Brain microvascular endothelial cell (primary cell): ENCODE measurements around the gene ATP5PO.
"Not testable (repeated sequence)": the region's sequence is repeated elsewhere in the genome, so short reads cannot be mapped to it uniquely, and the experiment has no call there.

Experiments used
- DNase-seq: peaks from one replicate; pipeline ENCODE4 v3.0.0-alpha.2; 2020
- H3K27ac ChIP-seq: fragments of 250-450 bp; sonication (Bioruptor Pico); 2 replicates; pipeline ENCODE4 v1.5.1; 2020; ENCODE audit warnings: mild to moderate bottlenecking, moderate library complexity
- H3K27me3 ChIP-seq: fragments of 250-450 bp; sonication (Bioruptor Pico); replicated peaks from 2 replicates; pipeline ENCODE4 v1.5.1; 2020; ENCODE audit warnings: mild to moderate bottlenecking
- H3K36me3 ChIP-seq: fragments of 250-450 bp; sonication (Bioruptor Pico); replicated peaks from 2 replicates; pipeline ENCODE4 v1.5.1; 2020; ENCODE audit warnings: mild to moderate bottlenecking
- H3K4me3 ChIP-seq: 2 replicates; pipeline ENCODE4 v1.5.1; 2011; ENCODE audit warnings: low read depth, mild to moderate bottlenecking, control low read depth, low read length, moderate library complexity
- CTCF ChIP-seq: IDR thresholded peaks from 2 replicates; pipeline ENCODE4 v1.5.1; 2011; ENCODE audit warnings: low read depth, mild to moderate bottlenecking, moderate library complexity, low read length, control low read depth, inconsistent platforms; ENCODE audit errors: missing control alignments
- in situ Hi-C: cut with HindIII; loops from 2 replicates; pipeline ENCODE4 v1.10.0; 2017; ENCODE audit warnings: low sequenced_read_pairs, low pct_ligation_motif_present

Gene ATP5PO

GRCh38 chr21:33937931-33938339 is 22.3 kb upstream of the ATP5PO start:
- Histone ChIP-seq H3K36me3 (no peaks in the 10 kb centered on the region), H3K27ac (no peak overlapping the region), H3K4me3 (no peak overlapping the region), H3K27me3 (no peaks in the 10 kb centered on the region)
- DNase-seq: no peak
- TF ChIP-seq CTCF: no peak
- in situ Hi-C loops: no loop called here

GRCh38 chr21:33937146-33937545 is 21.5 kb upstream of the ATP5PO start:
- Histone ChIP-seq H3K27me3 (no peaks in the 10 kb centered on the region), H3K4me3 (no peak overlapping the region), H3K36me3 (no peaks in the 10 kb centered on the region), H3K27ac (no peak overlapping the region)
- in situ Hi-C loops: no loop called here
- no peak for TF ChIP-seq CTCF
- no peak for DNase-seq

- in situ Hi-C loops: no loop called here
Observed at GRCh38 chr21:33936301-33937038, 20.9 kb upstream of the ATP5PO start.

GRCh38 chr21:33932731-33933130 is 17.1 kb upstream of the ATP5PO start:
- no peak for TF ChIP-seq CTCF
- no peaks in the 10 kb centered on the region for H3K27me3 ChIP-seq
- no peaks in the 10 kb centered on the region for H3K36me3 ChIP-seq
- in situ Hi-C loops: no loop called here
- no peak for DNase-seq
- no peak overlapping the region for H3K27ac ChIP-seq
- H3K4me3 ChIP-seq: no peak overlapping the region

More at GRCh38 chr21:33936301-33937038, 20.9 kb upstream of the ATP5PO start:
- no peak for TF ChIP-seq CTCF
- DNase-seq: no peak
- H3K36me3 ChIP-seq: no peaks in the 10 kb centered on the region
- no peak overlapping the region for H3K27ac ChIP-seq
- H3K27me3 ChIP-seq: no peaks in the 10 kb centered on the region
- H3K4me3 ChIP-seq: no peak overlapping the region

GRCh38 chr21:33931799-33932390 is 16.3 kb upstream of the ATP5PO start:
- TF ChIP-seq CTCF: no peak
- Histone ChIP-seq H3K36me3 (no peaks in the 10 kb centered on the region), H3K27me3 (no peaks in the 10 kb centered on the region), H3K27ac (no peak overlapping the region), H3K4me3 (peak overlapping the region; percentile 20)
- DNase-seq: no peak
- in situ Hi-C loops: no loop called here

- H3K27ac ChIP-seq, H3K27me3 ChIP-seq, in situ Hi-C loops, H3K36me3 ChIP-seq, DNase-seq: not testable (repeated sequence)
- H3K4me3 ChIP-seq: peak overlapping the region; percentile 20
Observed at GRCh38 chr21:33931052-33931798, 15.6 kb upstream of the ATP5PO start.

- H3K36me3 ChIP-seq, DNase-seq, in situ Hi-C loops, H3K27ac ChIP-seq, H3K27me3 ChIP-seq, H3K4me3 ChIP-seq: not testable (repeated sequence)
Observed at GRCh38 chr21:33926248-33926647, 10.6 kb upstream of the ATP5PO start.
